Esophagus muscularis mucosa (tissue), 4 donors: ENCODE data around the gene PPM1K. TPM values are rescaled to one million over a fixed set of nuclear protein-coding genes. Genes with fewer than 3 reads are reported as not detected.

Experiments
- DNase-seq: peaks from one replicate; pipeline ENCODE4 v3.0.0-alpha.2; 2017; ENCODE audit errors: extremely low spot score
- H3K27ac ChIP-seq, 4 donors: fragments of 200-600 bp; sonication (generic); replicated peaks in 1 of 4; 1 replicate in 3 of 4; 2 replicates in 1 of 4; pipeline ENCODE4 v1.5.1; 2016 to 2019; ENCODE audit warnings: mild to moderate bottlenecking in 1 of 4
- H3K27me3 ChIP-seq, 4 donors: fragments of 200-600 bp; sonication (generic); one replicate each; pipeline versions ENCODE4 v1.5.1 to v1.6.0; 2016 to 2019
- H3K36me3 ChIP-seq, 4 donors: fragments of 200-600 bp; sonication (generic); one replicate each; pipeline ENCODE4 v1.5.1; 2016 to 2019
- H3K4me1 ChIP-seq, 4 donors: fragments of 200-600 bp; sonication (generic); one replicate each; pipeline ENCODE4 v1.5.1; 2016 to 2019
- H3K4me3 ChIP-seq, 4 donors: fragments of 200-600 bp; sonication (generic); 1 replicate in 2 of 4; 2 replicates in 2 of 4; pipeline ENCODE4 v1.5.1; 2016 to 2019; ENCODE audit warnings: mild to moderate bottlenecking in 4 of 4, moderate library complexity in 1 of 4
- H3K9me3 ChIP-seq, 4 donors: fragments of 200-600 bp; sonication (generic); 1 replicate in 3 of 4; 2 replicates in 1 of 4; pipeline ENCODE4 v1.5.1; 2016 to 2019
- CTCF ChIP-seq, 3 experiments: fragments of 200-600 bp in 2 of 3; fragments of 450-650 bp in 1 of 3; sonication (generic) in 2 of 3; IDR thresholded peaks; one replicate each; pipeline ENCODE4 v1.5.1; 2017 to 2019; ENCODE audit warnings: antibody characterized with exemption in 3 of 3, mild to moderate bottlenecking in 2 of 3, moderate library complexity in 1 of 3
- EP300 ChIP-seq: sonication (generic); formaldehyde crosslinking; IDR thresholded peaks from one replicate; pipeline ENCODE4 v1.6.1; 2017; ENCODE audit warnings: antibody characterized with exemption
- POLR2A ChIP-seq: fragments of 450-650 bp; IDR thresholded peaks from one replicate; pipeline ENCODE4 v1.6.1; 2017; ENCODE audit warnings: antibody characterized with exemption, moderate library complexity, mild to moderate bottlenecking, low read depth
- POLR2AphosphoS5 ChIP-seq, 2 donors: sonication (generic); formaldehyde crosslinking; IDR thresholded peaks; one replicate each; pipeline ENCODE4 v1.6.1; 2017; ENCODE audit warnings: antibody characterized with exemption in 2 of 2
- WGBS: methylation state at CpG from one replicate; pipeline ENCODE4 v1.1.5; 2018; 5-methylcytosine and 5-hydroxymethylcytosine counted together
- intact Hi-C: fragments of 100-400 bp; cut with DNase I; formaldehyde crosslinking; loops from one replicate; pipeline ENCODE4 v1.15.1; 2023
- total RNA-seq, 4 donors: library from RNA; depleted of rRNA; stranded (reverse); fragments of >200 nt; gene quantifications; one replicate each; pipeline versions ENCODE4 v1.1.0 to v1.2.1, GENCODE V29; 2016

The PPM1K gene
- total RNA-seq, 4 donors from 2014 or later = 35.7 to 54.2 (median 38.3) TPM

GRCh38 chr4:88280228-88280795, 4.0 kb downstream of the PPM1K start:
- intact Hi-C loops = loop anchor here (5.0 kb wide), 3 partner anchors 102 to 242 kb away; partner anchors contain the start of genes HERC5 and PYURF
- TF ChIP-seq EP300 (no peak), POLR2A (no peak), CTCF (IDR thresholded peaks at IDR 0.05) (no peak), POLR2AphosphoS5 (IDR thresholded peaks at IDR 0.05) (no peak)

GRCh38 chr4:88277711-88278225, 6.6 kb downstream of the PPM1K start:
- intact Hi-C loops = no loop called here
- no peak overlapping the region for H3K4me3 ChIP-seq
- no peak for DNase-seq
- TF ChIP-seq CTCF (IDR thresholded peaks at IDR 0.05) (no peak), POLR2AphosphoS5 (IDR thresholded peaks at IDR 0.05) (no peak), POLR2A (no peak), EP300 (no peak)
- WGBS = 98% methylated on average over 3 of the region's 3 CpGs
- H3K4me1 ChIP-seq = peaks cover 16 to 34% (median 30%) of the 10 kb centered on the region in 4 donors
- H3K36me3 ChIP-seq = peaks cover 0 to 13% (median 8%) of the 10 kb centered on the region in 4 donors
- no peaks in the 10 kb centered on the region for H3K9me3 ChIP-seq
- no peaks in the 10 kb centered on the region for H3K27me3 ChIP-seq
- H3K27ac ChIP-seq = no peak overlapping the region

More at GRCh38 chr4:88280228-88280795, 4.0 kb downstream of the PPM1K start:
- H3K27ac ChIP-seq = no peak overlapping the region
- H3K36me3 ChIP-seq = peaks cover 0 to 7% (median 2%) of the 10 kb centered on the region in 4 donors
- peaks cover 24 to 41% (median 38%) of the 10 kb centered on the region in 4 donors for H3K4me1 ChIP-seq
- 95% methylated on average over 6 of the region's 6 CpGs for WGBS
- no peak overlapping the region for H3K4me3 ChIP-seq
- no peaks in the 10 kb centered on the region for H3K9me3 ChIP-seq
- H3K27me3 ChIP-seq = no peaks in the 10 kb centered on the region
- DNase-seq = peak; percentile 34

- Histone ChIP-seq H3K27ac (no peak overlapping the region), H3K27me3 (no peaks in the 10 kb centered on the region), H3K9me3 (no peaks in the 10 kb centered on the region), H3K36me3 (peaks cover 0 to 14% (median 9%) of the 10 kb centered on the region in 4 donors), H3K4me3 (no peak overlapping the region), H3K4me1 (peaks cover 11 to 28% (median 24%) of the 10 kb centered on the region in 4 donors)
- DNase-seq = peak; percentile 37
- TF ChIP-seq EP300 = no peak
- intact Hi-C loops = no loop called here
- 97% methylated on average over 8 of the region's 8 CpGs for WGBS
These were observed 7.2 kb downstream of the PPM1K start for GRCh38 chr4:88276952-88277710.

- TF ChIP-seq CTCF (IDR thresholded peaks at IDR 0.05) = no peak
- no peak for TF ChIP-seq EP300
- TF ChIP-seq POLR2AphosphoS5 (IDR thresholded peaks at IDR 0.05) = no peak
- no peak for TF ChIP-seq POLR2A
- Histone ChIP-seq H3K9me3 (no peaks in the 10 kb centered on the region), H3K27me3 (no peaks in the 10 kb centered on the region), H3K27ac (no peak overlapping the region), H3K4me3 (no peak overlapping the region), H3K36me3 (peaks cover 0 to 25% (median 9%) of the 10 kb centered on the region in 4 donors), H3K4me1 (peaks cover 11 to 17% (median 13%) of the 10 kb centered on the region in 4 donors)
- 87% methylated on average over 4 of the region's 4 CpGs for WGBS
- no peak for DNase-seq
- intact Hi-C loops = no loop called here
These were observed 8.3 kb downstream of the PPM1K start for GRCh38 chr4:88275949-88276515.

GRCh38 chr4:88275516-88275915, 8.8 kb downstream of the PPM1K start:
- peaks cover 0 to 27% (median 9%) of the 10 kb centered on the region in 4 donors for H3K36me3 ChIP-seq
- no peak overlapping the region for H3K4me3 ChIP-seq
- H3K4me1 ChIP-seq = peaks cover 6 to 12% (median 10%) of the 10 kb centered on the region in 4 donors
- peak; percentile 19 for DNase-seq
- H3K27ac ChIP-seq = no peak overlapping the region
- H3K9me3 ChIP-seq = no peaks in the 10 kb centered on the region
- intact Hi-C loops = no loop called here
- no peak for TF ChIP-seq POLR2AphosphoS5 (IDR thresholded peaks at IDR 0.05)
- no peaks in the 10 kb centered on the region for H3K27me3 ChIP-seq
- WGBS = 76% methylated on average over 1 of the region's 1 CpG
